C4-2B (cell line): ENCODE data around the gene NAXD.

Source experiments
- ZFX ChIP-seq: fragments of 450-650 bp; IDR thresholded peaks from 2 replicates; pipeline ENCODE4 v1.6.1; 2017
- TF ChIP-seq, protein P1 (sequence below): fragments of 450-650 bp; conservative IDR thresholded peaks from 2 replicates; pipeline ENCODE4 v1.5.1; 2017; ENCODE audit warnings: mild to moderate bottlenecking

DNA sequence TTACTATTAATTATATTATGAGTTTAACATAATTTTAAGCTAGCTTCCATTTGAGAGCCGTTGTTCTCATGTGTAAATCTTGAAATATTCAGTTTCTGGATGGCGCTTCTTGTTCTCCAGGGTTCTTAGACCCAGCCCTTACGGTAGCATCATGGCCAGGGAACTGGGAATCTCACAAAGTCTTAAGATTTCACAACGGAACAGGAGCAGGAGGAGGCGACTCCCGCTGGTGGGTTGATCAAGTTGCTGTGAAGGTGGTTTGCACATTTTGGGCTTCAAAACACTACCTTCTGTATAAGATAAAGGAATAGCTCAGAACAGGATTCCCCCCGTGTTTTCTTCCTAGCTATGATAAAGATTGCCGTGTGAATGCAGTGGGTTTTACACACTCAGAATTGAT, 2.8 kb downstream of the NAXD start:
- TF ChIP-seq, protein P1, sequence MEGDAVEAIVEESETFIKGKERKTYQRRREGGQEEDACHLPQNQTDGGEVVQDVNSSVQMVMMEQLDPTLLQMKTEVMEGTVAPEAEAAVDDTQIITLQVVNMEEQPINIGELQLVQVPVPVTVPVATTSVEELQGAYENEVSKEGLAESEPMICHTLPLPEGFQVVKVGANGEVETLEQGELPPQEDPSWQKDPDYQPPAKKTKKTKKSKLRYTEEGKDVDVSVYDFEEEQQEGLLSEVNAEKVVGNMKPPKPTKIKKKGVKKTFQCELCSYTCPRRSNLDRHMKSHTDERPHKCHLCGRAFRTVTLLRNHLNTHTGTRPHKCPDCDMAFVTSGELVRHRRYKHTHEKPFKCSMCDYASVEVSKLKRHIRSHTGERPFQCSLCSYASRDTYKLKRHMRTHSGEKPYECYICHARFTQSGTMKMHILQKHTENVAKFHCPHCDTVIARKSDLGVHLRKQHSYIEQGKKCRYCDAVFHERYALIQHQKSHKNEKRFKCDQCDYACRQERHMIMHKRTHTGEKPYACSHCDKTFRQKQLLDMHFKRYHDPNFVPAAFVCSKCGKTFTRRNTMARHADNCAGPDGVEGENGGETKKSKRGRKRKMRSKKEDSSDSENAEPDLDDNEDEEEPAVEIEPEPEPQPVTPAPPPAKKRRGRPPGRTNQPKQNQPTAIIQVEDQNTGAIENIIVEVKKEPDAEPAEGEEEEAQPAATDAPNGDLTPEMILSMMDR: no peak
- TF ChIP-seq ZFX: no peak
